22Rv1 (cell line): ENCODE measurements around the gene PADI1.

Source experiments
- CTCF ChIP-seq: fragments of 450-650 bp; IDR thresholded peaks from 2 replicates; pipeline ENCODE4 v1.5.1; 2017; ENCODE audit warnings: mild to moderate bottlenecking
- ZFX ChIP-seq: fragments of 450-650 bp; IDR thresholded peaks from 2 replicates; pipeline ENCODE4 v1.6.1; 2017; ENCODE audit warnings: antibody characterized with exemption, borderline replicate concordance

- no peak for TF ChIP-seq CTCF
- TF ChIP-seq ZFX: no peak
Measured at GRCh38 chr1:17207540-17207939, 2.6 kb downstream of the PADI1 start.
